ENCODE data around the gene ANKH.

ANKH gene

GRCh38 chr5:14721990-14722656 lies 149.5 kb downstream of the ANKH start:
- Histone ChIP-seq H3K9me3 (ENCODE audit: insufficient read depth, low read length, severe bottlenecking) (no peaks in the 10 kb centered on the region), H2AFZ (ENCODE audit: low read depth, low read length) (no peak overlapping the region), H3K4me1 (ENCODE audit: insufficient read depth, low read length) (no peaks in the 10 kb centered on the region), H3K36me3 (ENCODE audit: insufficient read depth, low read length) (peaks cover 44% of the 10 kb centered on the region), H3K4me2 (ENCODE audit: insufficient read depth, low read length) (no peak overlapping the region), H3K27me3 (ENCODE audit: insufficient read depth, low read length, poor library complexity) (no peaks in the 10 kb centered on the region), H3K9ac (ENCODE audit: low read depth, low read length) (no peak overlapping the region), H4K20me1 (ENCODE audit: insufficient read depth, low read length) (no peaks in the 10 kb centered on the region), H3K4me3 (ENCODE audit: low read depth in 1 of 2, low read length in 2 of 2) (no peak overlapping the region), H3K27ac (ENCODE audit: low read length) (no peak overlapping the region), H3K79me2 (ENCODE audit: insufficient read depth, low read length) (no peaks in the 10 kb centered on the region)
- ATAC-seq (ENCODE audit: insufficient read depth, low read depth) (no peak), DNase-seq (no peak)
- TF ChIP-seq CTCF (IDR thresholded peaks at IDR 0.05; ENCODE audit: borderline replicate concordance, extremely low read depth, low read length, poor library complexity, severe bottlenecking) (no peak), EZH2 (IDR thresholded peaks at IDR 0.05; ENCODE audit: borderline replicate concordance, low read depth, low read length, severe bottlenecking) (no peak)

GRCh38 chr5:14720236-14720923 lies 151.2 kb downstream of the ANKH start:
- DNase-seq, result no peak
- Histone ChIP-seq H2AFZ (ENCODE audit: low read depth, low read length) (no peak overlapping the region), H3K9me3 (ENCODE audit: insufficient read depth, low read length, severe bottlenecking) (no peaks in the 10 kb centered on the region), H3K36me3 (ENCODE audit: insufficient read depth, low read length) (peaks cover 48% of the 10 kb centered on the region), H3K27me3 (ENCODE audit: insufficient read depth, low read length, poor library complexity) (no peaks in the 10 kb centered on the region), H4K20me1 (ENCODE audit: insufficient read depth, low read length) (no peaks in the 10 kb centered on the region), H3K27ac (ENCODE audit: low read length) (no peak overlapping the region), H3K9ac (ENCODE audit: low read depth, low read length) (no peak overlapping the region), H3K4me2 (ENCODE audit: insufficient read depth, low read length) (no peak overlapping the region), H3K4me1 (ENCODE audit: insufficient read depth, low read length) (no peaks in the 10 kb centered on the region), H3K79me2 (ENCODE audit: insufficient read depth, low read length) (no peaks in the 10 kb centered on the region), H3K4me3 (ENCODE audit: low read depth in 1 of 2, low read length in 2 of 2) (no peak overlapping the region)
- TF ChIP-seq CTCF (IDR thresholded peaks at IDR 0.05; ENCODE audit: borderline replicate concordance, extremely low read depth, low read length, poor library complexity, severe bottlenecking) (no peak), EZH2 (IDR thresholded peaks at IDR 0.05; ENCODE audit: borderline replicate concordance, low read depth, low read length, severe bottlenecking) (no peak)
- 0 out of 3 replicates have a peak, but pooled peaks have one; percentile 35 for ATAC-seq (ENCODE audit: insufficient read depth, low read depth)

- Histone ChIP-seq H3K4me1 (ENCODE audit: insufficient read depth, low read length) (no peaks in the 10 kb centered on the region), H3K36me3 (ENCODE audit: insufficient read depth, low read length) (peaks cover 55% of the 10 kb centered on the region), H3K4me3 (ENCODE audit: low read depth in 1 of 2, low read length in 2 of 2) (no peak overlapping the region), H3K9ac (ENCODE audit: low read depth, low read length) (no peak overlapping the region), H2AFZ (ENCODE audit: low read depth, low read length) (no peak overlapping the region), H3K27me3 (ENCODE audit: insufficient read depth, low read length, poor library complexity) (no peaks in the 10 kb centered on the region), H3K27ac (ENCODE audit: low read length) (no peak overlapping the region), H3K4me2 (ENCODE audit: insufficient read depth, low read length) (no peak overlapping the region), H3K9me3 (ENCODE audit: insufficient read depth, low read length, severe bottlenecking) (no peaks in the 10 kb centered on the region), H3K79me2 (ENCODE audit: insufficient read depth, low read length) (no peaks in the 10 kb centered on the region), H4K20me1 (ENCODE audit: insufficient read depth, low read length) (0 out of 2 replicates have a peak, but pooled peaks cover 5% of the 10 kb centered on the region)
- DNase-seq (no peak), ATAC-seq (ENCODE audit: insufficient read depth, low read depth) (no peak)
- no peak for TF ChIP-seq EZH2 (IDR thresholded peaks at IDR 0.05; ENCODE audit: borderline replicate concordance, low read depth, low read length, severe bottlenecking)
- no peak for TF ChIP-seq CTCF (IDR thresholded peaks at IDR 0.05; ENCODE audit: borderline replicate concordance, extremely low read depth, low read length, poor library complexity, severe bottlenecking)
Observed at GRCh38 chr5:14718778-14719177, 152.8 kb downstream of the ANKH start.

Measured in DND-41 (cell line).